HG02610 (cell line): ENCODE measurements around the gene PCAT6.
"Not testable (repeated sequence)": the region's sequence is repeated elsewhere in the genome, so short reads cannot be mapped to it uniquely, and the experiment has no call there.

Source experiments
- ATAC-seq: cut with Tn5 transposase; IDR thresholded peaks from one replicate; pipeline ENCODE4 v1.9.1; 2021; ENCODE audit warnings: mild to moderate bottlenecking, moderate library complexity; ENCODE audit not compliant: unreplicated experiment

The PCAT6 gene

DNA sequence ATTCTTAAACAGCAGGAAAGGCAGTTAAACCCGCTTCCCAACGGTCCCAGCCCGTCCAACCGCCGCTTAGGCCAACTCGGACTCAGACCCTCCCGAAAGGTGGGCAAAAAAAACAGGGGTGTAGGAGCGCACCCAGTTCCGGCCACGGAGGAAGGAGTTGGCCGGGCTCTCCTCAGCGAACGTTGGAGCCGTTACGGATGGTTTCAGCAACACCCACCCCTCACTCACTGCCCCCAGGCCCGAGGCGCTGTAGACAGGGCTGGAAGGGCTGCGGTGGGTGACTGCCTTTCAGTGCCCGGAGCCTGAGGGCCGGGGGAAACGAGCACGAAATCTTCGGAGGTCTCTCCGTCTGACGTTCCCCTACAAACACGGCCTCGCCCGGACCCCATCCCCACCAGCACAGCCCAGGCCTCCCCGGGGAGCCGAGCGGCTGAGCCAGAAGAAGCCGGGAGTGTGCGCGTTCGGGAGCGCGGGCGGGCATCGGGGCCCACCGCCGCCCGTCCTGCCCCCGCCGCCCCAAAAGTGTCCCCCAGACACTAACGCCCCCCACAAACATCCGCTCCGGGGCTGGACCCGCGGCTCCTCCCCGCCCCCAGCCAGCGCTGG is 3.8 kb upstream of the PCAT6 start:
- no peak for ATAC-seq

DNA sequence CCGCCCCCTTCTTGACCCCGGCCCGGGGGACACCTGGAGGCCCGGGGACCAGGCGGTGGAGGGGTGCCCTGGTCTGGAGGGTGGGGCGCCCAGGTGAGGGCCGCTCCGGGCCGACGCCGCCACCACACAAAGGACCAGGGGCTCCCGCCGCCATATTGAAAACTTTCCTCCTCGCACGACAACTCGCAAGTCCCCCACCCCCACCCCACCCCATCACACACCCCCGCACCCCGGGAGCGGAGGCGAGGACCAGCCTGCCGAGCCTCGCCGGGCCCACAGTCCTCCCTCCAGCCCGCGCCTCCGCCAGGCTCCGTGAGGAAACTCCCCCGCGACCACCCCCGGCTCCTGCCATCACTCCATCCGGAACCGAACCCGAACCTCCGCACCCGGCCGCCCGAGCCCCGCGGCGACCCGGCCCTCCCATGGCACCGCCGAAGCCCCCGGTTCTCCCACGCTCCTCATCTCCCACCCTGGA is 3.3 kb upstream of the PCAT6 start:
- ATAC-seq = no peak

DNA sequence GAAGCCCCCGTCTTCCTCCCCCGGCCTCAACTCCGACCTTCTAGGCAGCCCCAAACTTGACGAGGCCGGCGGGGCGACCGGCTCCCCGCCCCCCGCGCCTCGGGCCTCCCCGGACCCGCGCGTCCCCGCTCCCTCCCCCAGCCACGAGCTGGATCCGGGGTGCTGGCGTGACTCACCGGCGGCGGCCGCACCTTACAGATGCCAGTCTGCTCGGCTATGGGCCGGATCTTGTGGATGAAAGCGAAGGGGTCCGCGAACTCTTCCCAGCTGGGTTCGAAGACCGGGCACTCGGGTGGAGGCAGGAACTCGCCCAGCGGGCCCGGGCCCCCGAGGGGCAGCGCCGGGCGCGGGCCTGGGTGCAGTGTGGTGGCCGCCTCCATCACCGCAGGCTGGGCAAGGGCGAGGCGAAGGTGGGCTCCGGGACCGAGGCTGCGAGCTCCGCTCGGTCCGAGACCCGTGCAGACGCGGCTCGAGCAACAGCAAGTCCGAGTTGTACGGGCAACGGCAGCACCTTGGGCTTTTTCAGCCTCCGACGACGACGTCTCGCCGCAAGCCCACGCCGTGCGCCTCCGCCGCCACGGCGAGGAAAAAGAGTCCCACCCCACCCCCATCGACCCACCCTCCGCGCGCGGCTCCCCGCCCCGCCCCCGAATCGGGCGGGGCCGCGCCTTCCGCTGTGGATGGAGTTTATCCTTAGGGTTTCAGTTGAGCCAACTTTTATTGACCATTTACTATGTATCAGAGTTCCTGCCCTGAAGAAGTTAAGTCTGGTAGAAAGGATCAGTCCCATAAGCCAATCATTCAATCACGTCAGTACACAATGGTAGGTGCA is 2.6 kb upstream of the PCAT6 start, which contains the start of gene KDM5B:
TSS of gene KDM5B (minus strand) at position 496 of the 832 bp plus-strand sequence. CDS start at position 380, 116 bp downstream.
- no peak for ATAC-seq

DNA sequence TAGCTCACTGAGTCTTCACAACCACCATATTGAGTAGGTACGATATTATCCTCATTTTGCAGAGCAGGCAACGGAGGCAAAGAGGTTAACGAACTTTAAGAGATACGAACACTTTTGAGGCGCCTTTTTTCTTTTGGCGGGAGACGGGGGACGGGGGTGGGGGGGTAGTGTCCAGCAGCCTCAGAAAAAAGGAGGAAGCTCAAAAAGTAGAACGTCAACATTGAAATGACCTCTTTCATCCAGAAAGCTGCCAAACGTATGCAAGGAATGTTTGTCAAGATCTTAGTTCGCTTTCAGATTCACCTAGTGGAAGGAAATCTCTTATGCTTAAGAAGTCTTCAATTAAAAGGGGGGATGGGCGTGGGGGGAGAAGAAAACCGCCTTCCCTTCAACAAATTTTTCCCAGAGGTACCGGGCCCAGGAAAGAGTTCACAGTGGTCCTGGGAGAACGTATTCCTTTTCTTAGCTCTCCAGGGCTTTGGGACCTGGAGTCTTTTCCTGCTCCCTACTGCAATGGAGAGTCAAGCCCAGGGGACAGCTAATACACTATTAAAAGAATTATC is 1.1 kb upstream of the PCAT6 start:
- ATAC-seq = no peak

DNA sequence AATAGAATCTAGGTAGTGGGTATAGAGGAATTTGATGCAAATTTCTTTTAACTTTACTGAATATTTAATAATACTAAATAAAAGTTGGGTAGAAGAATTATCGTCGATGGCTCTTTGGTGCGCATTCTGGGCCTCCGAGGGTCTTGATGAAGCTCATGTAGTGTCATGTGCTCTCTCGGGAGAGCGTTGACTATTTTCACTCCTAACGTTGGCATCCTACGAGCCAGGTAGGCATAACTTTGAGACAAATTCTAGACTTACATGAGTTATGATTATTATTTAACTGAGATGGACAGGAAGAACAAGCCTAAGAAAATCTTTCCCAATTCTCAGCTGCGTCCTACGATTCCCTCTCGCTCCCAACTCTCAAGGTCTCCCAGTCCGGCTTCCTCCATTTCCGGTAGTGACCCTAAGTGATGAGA is 550 bp upstream of the PCAT6 start:
- no peak for ATAC-seq

DNA sequence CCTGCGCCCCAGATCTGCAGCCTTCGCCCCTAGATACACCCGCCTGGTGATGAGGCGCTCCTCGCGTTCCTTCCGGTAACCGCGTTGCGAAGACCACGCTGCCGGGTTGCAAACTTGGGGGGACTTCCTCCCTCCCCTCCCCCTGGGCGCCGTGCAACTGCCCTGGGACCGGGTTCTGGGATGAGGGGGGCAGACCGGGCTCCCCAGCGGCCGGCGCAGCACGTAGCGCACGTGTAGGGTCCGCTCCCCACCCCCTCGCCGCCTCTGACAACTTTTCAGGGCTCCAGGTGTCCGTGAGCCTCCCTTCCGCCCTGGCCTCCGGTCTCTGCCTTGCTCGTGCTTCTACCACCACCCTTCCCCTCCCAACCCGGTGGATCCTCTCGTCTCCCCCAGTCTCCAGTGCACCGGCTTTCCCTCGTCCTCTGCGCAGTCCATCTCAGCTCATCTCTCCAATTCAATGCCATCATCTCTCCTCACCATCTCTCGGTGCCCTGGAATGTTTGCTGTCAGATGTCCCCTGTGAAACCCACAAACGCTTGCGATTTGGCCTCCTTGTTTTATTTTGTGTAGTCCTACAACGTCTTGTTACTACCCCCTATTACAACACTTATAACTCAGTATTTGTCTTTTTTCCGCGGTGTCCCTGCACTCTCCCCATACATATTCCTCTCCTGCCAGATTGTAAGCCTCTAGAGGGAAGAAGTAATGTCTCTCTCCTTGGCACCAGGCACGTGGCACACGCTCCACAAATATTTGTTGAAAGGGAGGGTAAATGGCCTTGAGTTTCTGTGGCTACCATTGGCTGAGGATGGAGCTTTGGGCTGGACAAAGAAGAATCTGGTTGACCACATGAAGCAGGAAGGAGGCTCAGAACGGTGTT is 782 bp downstream of the PCAT6 start:
- ATAC-seq = no peak

DNA sequence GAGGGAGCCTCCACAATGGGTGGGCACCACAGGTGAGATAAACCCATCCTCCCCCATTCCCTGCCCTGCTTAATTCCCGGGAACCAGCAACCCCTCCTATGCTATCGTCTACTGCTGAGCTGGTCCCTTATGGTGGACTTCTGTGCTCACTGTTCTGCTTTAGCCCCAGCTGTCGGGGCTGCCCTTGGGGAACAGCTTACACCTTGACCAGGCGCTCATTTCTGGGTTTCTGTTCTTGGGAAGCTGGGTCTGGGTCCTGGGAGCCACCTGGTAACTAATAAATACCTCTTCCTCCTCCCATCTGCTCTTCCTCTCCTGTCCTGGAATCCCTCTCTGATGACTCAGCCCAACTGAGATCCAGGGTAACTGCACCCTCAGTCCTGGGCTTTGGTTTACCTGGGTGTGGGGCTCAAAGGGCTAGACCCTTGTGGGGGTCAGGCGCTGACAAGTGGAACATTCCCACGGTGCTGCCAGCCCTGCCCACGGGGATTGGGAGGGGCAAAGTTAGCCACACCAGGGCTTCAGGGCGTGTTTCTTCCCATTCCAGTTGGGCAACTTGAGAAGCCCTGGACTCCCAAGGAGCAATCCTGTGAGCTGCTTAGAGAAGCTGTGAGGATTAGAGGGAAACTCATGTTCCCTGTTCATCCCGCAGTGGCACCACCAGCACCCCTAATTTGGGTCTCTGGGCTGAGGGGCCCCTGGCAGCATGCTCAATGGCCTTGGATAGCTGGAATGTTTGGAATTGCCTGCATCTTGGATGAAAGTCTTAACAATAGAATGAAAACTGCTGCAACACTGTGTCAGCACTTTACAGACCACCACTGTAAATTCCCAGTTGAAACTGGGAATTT is 1.6 kb downstream of the PCAT6 start:
- no peak for ATAC-seq

DNA sequence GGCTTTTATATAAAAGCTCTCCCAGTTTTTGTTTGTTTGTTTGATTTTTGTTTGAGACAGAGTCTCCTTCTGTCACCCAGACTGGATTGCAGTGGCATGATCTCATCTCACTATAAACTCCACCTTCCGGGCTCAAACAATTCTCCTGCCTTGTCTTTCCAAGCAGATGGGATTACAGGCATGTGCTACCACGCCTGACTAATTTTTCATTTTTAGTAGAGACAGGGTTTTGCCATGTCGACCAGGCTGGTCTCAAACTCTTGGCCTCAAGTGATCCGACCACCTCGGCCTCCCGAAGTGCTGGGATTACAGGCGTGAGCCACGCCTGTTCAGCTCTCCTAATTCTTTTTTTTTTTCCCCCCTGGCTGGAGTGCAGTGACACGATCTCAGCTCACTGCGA is 4.4 kb downstream of the PCAT6 start:
- no peak for ATAC-seq

DNA sequence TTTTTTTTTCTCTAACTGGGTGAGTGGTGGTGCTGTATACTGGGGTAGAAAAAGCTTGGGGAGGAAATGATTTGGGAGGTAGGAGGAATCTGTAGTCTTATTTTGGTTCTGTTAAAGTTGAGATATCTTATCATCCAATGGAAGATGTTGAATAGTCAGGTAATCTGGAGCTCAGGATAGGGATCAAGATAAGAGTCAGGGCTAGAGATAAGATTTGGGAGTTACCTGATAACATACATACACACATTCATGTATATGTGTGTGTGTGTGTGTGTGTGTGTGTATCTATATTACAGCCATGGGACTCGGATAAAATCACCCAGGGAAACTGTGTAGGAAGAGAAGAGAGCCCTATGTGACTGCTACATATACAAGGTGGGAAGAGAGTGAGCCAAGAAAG is 8.1 kb downstream of the PCAT6 start:
- no peak for ATAC-seq

DNA sequence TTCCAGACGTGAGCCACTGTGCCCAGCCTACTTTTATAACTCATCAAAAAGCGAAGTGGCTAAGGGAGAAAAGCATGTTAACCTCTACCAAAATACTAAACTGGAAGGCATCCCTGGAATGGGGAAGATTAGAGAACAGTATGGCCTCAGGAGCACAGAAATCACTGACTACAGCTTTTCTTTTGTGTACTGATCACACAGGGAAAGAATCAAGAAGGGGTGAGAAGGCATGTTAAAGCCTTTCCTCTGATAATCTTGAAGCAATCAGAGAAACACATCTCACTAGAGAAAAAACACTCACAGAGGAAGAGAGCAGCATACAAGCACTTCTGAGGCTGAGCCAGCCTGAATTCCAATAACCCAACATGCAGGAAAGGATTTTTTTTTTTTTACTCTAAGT is 10.7 kb downstream of the PCAT6 start:
- ATAC-seq = no peak

DNA sequence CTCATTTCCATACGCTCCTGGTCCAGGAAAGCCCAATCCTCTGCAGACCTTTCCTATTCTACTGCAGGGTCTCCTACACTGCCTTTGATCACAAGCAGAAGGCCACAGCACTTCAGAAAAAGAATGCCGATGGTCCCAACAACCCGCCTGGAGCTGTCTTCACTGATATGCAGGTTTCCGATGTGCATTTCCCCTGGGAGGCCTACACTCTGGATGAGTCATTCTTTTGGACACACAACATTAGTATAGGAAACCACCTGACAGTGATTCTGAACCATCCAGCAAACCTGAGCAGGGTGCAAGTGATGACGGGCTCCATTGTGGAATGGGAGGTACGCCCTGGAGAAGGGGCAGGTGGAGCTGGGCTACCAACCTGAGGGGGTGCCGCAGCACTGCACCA is 15.0 kb downstream of the PCAT6 start:
- no peak for ATAC-seq

DNA sequence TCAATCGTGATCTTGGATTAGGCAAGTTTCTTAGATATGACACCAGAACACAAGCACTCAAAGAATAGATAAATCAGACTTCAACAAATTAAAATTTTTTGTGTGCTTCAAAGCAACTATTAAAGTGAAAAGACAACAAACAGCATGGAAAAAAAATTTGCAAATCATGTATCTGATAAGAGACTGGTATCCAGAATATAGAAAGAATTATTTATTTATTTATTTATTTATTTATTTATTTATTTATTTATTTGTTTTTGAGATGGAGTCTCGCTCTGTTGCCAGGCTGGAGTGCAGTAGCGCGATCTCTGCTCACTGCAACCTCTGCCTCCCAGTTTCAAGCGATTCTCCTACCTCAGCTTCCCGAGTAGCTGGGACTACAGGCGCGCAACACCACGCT is 18.5 kb downstream of the PCAT6 start:
- ATAC-seq = not testable (repeated sequence)

DNA sequence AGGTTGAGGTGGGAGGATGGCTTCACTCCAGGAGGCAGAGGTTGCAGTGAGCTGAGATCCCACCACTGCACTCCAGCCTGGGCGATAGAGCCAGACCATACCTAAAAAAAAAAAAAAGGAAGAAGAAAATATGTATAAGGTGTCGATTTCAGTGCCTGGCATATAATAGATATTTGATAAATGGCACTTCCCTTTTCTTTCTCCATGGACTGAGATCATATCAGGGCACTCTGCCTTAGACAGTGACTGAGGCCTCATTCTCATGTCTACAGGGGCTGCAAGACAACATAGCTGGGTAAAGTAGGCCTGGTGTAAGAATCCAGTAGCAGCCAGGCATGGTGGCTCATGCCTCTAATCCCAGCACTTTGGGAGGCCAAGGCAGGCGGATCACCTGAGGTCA is 21.2 kb downstream of the PCAT6 start:
- ATAC-seq = no peak

DNA sequence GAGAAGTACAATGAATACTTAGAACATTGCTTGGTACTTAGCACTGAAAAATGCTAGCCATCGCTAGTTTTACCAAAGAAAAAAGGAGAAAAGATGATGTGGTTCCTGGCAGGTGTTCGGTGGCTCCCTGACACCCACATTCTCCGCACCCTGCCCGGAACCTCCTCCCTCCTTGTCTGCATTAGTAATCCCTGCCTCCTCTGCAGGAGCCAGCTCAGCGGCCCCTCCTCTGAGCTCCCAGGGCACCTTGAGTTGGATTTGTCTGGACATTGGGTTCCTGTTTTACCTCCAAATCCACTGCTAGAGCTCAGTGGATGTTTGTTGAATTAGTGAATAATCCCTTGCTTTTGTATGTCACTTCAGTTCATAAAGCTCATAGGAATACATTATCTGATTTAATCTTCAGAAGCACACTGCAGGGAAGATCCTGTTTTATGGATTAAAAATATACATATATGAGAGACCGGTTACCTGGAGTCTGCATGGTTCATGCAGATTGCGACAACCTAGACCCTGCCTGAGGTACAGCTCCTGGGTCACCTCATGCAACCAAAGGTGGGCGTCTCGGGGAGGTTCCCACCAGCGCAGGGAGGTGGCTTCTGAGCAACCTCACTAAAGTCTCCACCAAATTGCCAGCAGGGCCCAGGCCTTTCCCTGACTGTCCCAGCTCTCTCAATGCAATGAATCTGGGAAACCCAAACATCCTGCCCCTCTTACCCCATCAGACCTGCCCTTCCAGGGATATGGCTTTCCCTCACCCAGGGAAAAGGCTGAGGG is 24.2 kb downstream of the PCAT6 start:
- ATAC-seq = no peak

DNA sequence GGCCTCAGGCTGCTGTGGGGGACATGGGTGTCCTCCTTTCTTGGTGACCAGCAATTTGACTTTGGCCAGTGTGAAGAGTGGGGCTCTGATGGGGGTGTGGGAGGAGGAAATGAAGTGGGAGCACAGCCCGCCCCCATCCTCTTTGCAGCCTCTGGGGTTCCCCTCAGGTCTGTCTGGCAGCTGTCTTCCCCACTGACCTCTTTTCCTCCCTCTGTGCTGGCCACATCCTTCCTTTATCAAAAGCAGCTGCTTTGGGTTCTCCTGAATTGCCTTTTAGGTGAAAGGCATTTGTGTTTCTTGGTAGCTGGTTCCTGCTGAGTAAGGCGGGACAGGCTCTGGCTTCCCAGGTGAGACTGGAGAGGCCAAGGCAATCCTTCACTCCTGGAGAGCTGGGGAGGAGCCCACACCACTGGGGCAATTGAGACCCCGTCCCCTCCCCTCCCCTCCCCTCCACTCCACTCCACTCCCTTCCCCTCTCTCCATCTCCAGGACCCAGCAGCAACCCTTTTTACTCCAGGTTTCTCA is 24.9 kb downstream of the PCAT6 start:
- ATAC-seq = no peak

DNA sequence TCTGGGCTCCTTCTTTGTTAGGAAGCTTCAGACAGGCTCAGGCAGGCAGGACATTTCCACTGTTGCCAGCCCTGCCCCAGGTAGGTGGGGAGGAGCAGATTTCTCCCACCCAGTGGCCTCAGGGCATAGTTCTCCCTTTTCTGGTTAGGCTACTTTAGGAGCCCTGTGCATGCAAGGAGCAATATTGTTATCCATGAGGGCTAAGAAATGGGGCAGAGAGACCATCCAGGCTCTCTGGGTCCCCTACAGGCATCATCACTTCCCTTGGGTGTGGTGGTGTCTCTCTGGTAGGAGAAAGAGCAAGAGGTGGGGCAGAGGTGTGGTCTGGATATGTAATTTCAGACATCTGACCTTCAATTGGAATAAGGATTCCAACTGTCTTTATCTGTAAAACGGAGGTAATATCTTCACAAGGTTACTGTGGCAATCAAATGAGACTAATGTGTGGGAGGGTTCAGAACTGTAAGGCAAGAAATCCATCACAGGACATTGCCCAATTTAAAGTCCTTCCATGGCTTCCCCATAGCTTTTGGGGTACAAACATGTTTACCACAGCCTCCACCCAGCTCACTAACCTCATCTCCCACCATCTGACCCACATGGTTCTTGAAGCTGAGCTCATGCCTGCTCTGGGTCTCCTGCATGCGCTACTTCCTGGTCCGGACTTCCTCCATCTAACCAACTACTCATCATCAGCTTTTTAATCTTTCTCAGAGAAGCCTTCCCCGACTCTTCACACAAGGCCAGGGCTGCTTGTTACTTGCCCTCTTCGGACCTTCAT is 26.1 kb downstream of the PCAT6 start:
- ATAC-seq = no peak

DNA sequence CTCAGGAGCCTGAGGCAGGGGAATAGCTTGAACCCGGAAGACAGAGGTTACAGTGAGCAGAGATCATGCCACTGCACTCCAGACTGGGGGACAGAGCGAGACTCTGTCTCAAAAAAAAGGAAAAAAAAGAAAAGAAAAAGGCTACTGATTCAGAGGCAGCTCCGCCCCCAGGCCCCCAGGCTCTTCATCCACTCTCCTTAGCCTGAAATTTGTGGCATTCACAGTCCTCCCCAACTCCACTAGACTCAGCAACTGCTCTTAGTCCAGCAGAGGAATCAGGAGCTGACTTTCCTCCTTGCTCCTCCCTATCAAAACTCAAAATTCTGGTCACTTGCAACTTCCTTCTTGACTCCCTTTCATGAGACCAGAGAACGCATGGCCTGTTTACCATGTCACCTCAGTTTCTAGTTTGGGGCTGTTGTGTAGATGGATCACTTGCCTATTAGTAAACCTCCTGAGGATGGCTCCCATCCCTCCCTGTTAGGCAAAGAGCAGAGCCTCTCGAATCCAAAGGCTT is 27.1 kb downstream of the PCAT6 start:
- ATAC-seq = no peak

DNA sequence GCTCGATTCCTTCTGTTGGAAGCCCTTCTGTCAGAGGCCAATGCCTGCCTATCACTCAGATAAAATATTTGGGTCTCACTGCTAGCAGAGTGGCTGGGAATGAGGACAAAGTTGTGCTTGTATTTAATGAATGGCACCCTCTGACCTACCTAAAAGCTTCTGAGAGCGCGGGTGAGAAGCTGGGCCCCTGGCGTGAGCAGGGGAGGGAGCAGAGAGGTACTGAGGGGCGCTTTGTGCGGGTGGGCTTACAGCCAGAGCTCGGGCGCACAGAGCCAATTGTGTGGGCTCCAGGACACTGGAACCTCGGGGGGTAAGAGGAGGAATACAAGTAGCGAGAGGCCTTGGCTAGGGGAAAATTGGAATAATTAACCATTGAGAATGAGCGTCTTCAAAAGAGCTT is 32.3 kb downstream of the PCAT6 start:
- no peak for ATAC-seq
